ENCODE measurements around the gene C19orf47.
"Not testable (repeated sequence)": the region's sequence is repeated elsewhere in the genome, so short reads cannot be mapped to it uniquely, and the experiment has no call there.

Gene C19orf47

GRCh38 chr19:40374084-40374483 is 25.9 kb upstream of the C19orf47 start:
- no peak for DNase-seq

GRCh38 chr19:40371802-40372122 is 23.6 kb upstream of the C19orf47 start:
- no peak for DNase-seq

DNA sequence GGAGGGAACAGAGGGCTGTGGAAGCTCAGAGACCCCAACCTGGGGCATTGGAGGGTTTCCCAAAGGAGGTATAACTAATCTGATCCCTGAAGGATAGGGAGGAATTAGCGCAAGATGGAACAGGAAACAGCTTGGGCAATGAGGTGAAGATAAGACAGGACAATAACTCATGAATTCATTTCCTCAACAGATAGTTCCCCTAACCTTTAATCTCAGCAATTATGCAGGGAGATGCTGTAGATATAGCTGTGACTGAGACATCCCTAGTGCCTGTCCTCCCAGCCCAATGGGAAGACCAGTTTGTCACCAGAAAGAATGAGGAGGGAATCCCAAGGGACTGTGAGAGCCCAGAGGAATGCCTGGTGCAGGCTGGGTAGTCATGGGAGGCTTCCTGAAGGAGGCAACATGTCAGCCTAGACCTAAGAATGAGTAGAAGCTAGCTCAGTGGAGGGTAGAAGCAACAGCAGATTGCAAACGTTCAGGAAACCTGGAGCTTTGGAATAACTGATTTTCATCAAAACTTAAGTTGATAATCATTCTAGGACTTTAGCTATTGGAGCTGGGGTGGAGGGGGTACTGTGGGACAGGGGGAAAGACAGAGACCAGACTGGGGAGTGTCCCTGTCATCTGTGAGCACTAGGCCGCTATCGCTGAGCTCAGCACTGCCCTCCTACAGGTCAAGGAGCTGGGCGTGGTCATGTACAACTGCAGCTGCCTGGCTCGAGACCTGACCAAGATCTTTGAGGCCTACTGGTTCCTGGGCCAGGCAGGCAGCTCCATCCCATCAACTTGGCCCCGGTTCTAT is 23.0 kb upstream of the C19orf47 start:
- DNase-seq: no peak

GRCh38 chr19:40370253-40370652 is 22.1 kb upstream of the C19orf47 start:
- not testable (repeated sequence) for DNase-seq

GRCh38 chr19:40369797-40370196 is 21.6 kb upstream of the C19orf47 start:
- no peak for DNase-seq

- DNase-seq: no peak
Observed at GRCh38 chr19:40367577-40368434, 19.6 kb upstream of the C19orf47 start.

DNA sequence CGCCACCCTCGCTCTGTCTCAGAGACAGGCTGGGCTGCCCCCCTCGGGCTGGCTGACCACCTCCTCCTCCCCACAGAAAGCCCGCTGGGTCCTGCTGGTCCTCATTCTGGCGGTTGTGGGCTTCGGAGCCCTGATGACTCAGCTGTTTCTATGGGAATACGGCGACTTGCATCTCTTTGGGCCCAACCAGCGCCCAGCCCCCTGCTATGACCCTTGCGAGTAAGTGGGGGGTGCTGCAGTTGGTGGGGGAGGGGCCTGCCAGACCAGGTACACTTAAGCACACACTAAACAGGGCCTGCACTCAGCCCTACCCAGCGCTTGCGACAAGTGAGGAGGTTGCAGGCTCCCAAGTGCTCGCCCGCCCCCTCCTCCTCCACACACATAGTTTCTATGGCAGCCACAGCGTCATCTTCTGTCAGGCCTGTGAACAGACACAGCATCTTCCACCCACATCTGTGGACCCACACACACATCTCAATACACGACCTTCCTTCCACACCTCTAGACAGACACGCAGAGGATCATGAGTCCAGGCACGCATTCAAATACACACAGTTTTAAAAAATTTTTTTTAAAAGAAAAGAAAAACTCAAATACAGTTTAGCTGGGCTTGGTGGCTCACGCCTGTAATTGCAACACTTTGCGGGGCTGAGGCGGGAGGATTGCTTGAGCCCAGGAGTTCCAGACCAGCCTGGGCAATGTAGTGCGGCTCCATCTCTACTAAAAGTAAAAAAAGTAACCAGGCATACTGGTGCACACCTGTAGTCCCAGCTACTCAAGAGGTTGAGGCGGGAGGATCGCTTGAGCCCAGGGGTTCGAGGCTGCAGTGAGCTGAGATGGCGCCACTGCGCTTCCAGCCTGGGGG is 18.7 kb upstream of the C19orf47 start:
- DNase-seq: no peak

DNA sequence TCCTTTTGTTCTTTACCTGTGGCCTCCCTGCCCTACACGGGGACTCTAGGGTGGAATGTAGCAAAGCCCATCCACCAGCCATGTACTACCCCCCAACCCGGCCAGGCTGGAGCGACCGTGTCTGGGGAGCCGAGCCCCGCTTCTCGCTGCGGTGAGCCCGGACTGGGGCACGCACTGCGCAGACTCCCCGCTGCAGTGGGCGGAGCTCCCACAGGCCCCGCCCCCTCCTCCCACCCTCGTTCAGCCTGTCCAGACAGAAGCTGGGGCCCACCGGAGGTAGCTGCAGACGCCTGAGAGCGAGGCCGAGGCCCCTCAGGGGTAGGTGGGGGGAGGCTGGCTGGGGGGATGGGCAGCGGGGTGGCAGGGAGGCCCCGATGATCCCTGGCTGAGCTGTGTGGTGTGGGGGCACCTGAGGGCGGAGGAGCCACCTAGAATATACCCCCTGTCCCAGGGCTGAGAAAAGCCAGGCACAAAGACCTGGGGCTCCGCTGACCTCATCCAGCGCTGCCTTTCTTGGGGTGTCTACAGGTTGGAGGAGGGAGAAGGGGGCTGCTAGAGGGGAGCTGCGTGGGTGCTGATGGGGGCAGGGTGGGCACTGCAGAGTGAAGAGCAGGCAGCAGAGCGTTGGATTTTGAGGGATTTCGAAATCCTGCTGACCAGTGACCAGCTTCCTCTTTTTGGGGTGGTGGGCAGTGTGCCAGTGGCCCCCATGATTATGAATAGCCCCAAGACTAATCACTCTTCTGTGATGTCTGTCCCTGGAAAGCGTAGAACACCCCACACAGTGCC is 17.6 kb upstream of the C19orf47 start:
- no peak for DNase-seq

DNA sequence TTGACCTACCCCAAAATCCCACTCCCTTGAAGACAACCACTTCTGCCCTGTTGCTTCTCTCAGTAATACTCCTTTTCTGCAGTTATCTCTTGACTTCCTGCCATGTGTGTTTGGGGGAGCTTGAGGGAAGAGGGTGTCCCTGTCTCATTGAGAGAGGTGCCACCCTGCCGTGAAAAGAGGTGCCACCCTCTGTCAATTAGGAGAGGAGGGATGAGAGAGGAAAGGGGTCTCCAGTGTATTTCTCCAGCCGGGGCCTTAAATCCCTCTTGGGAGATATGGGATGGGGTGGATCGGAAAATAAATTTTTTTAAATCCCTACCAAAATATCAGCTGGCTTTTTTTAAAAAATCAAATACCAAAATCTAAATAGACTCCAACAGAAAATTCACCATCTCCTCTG is 16.8 kb upstream of the C19orf47 start:
- DNase-seq: no peak

DNA sequence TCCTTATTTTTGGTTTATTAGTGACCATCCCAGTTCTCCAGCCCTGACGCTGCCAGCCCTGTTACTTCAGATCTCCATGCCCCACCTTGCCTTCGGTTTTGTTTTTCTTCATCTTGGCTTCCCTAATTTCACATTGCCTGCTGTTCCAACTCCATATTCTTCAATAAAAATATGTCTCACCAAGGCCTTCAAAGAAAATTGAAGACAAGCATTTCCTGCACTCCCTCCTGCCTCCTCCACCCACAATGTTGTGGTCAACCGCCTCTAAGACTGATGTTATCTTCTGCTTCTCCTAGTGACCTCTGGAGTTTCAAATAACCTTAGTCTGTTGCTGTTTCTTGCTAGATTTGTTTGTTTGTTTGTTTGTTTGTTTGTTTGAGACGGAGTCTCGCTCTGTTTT is 14.9 kb upstream of the C19orf47 start:
- DNase-seq: no peak

DNA sequence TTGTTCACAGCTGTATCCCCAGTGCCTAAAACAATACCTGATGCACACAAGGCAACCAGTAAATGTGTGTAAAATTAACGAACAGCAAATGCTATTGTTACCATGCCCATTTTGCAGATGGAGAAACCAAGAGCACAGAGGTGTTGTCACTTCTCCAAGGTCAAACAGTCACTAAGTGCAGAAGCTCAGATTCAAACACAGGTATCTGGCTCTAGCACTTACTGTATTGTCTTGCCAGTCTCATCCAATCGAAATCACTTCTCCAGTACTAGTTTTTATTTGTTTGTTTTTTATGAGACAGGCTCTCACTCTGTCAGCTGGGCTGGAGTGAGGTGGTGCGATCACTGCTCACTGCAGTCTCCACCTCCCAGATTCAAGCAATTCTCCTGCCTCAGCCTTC is 14.0 kb upstream of the C19orf47 start:
- DNase-seq: no peak

GRCh38 chr19:40360708-40361241 is 12.6 kb upstream of the C19orf47 start:
- DNase-seq: no peak

- no peak for DNase-seq
Observed at GRCh38 chr19:40360020-40360707, 12.0 kb upstream of the C19orf47 start.

GRCh38 chr19:40358773-40359172 is 10.6 kb upstream of the C19orf47 start:
- DNase-seq: peak; percentile 1

GRCh38 chr19:40357640-40358039 is 9.4 kb upstream of the C19orf47 start:
- no peak for DNase-seq

- no peak for DNase-seq
Observed at GRCh38 chr19:40356681-40357595, 8.7 kb upstream of the C19orf47 start.

DNA sequence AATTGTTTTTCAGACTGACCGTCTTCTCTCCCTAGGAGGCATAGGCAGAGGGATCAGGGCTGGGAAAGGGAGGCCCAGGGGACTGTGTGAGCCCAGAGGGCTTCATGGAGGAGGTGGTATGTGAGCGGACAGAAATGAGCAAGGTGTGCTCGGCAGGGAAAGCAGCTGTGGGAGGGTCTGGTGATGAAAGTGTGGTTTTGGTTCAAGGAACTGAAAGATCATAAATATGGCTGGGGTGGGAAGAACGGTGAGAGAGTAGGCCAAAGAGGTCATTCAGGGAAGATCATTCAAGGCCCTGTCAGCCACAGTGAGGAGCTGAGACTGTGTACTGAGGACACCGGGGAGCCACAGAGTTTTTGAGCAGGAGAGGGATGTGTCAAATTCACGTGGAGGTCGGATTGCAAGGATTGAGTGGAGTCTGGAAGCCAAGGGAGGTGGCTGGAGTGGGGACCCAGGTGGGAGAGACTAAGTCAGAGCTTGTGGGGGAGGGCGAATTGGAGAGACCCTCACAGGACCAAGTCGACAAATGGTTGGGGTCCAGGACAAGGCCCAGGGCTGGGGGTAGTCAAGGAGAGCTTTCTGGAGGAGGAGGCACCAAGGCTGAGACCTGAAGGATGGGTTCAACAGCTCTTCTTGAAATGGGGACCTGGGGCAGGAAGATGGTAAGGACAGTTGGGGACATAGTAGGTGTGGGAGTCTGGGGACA is 7.9 kb upstream of the C19orf47 start:
- no peak for DNase-seq

DNA sequence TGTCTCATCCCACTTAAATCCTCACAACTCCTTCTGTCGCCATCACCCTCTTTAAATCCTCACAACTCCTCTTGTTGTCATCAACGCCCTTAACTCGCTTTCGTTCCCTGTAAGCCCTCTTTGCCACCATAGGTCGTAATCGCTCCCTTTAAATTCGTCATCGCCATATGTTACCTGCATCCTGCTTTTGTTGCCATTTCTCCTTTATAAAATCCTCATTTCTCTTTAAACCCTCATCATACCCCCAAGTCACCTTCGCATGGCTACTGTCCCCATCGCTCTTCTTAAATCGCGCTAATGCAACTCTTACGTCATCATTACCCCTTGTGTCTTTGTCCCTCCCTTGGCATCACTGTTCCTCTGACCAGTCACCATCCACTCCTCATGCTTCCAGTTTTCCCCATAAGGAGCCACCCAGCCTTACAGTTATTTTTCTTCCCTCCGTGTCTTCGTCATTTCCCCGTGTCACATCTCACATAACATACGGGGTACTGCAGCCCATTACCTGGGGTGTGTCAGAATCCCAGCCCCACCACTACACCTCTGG is 837 bp upstream of the C19orf47 start:
- peak; percentile 5 for DNase-seq

- DNase-seq: no peak
Observed at GRCh38 chr19:40344422-40344821, 3.8 kb downstream of the C19orf47 start.
